Duodenal mucosa (tissue), 2 donors: ENCODE results near the gene RBBP7.

Source experiments
- H3K27ac ChIP-seq: one replicate; pipeline ENCODE4 v1.7.0; 2013; ENCODE audit warnings: low read depth, low read length
- H3K27me3 ChIP-seq, 2 donors: one replicate each; pipeline ENCODE4 v1.7.0; 2013; ENCODE audit warnings: low read length in 2 of 2, control low read depth in 1 of 2; ENCODE audit not compliant: insufficient read depth in 2 of 2, control insufficient read depth in 1 of 2
- H3K36me3 ChIP-seq, 2 donors: one replicate each; pipeline ENCODE4 v1.7.0; 2013; ENCODE audit warnings: low read length in 2 of 2, control low read depth in 1 of 2; ENCODE audit not compliant: insufficient read depth in 2 of 2, control insufficient read depth in 1 of 2
- H3K4me1 ChIP-seq, 2 donors: one replicate each; pipeline ENCODE4 v1.7.0; 2013; ENCODE audit warnings: low read length in 2 of 2, control low read depth in 1 of 2; ENCODE audit not compliant: insufficient read depth in 2 of 2, control insufficient read depth in 1 of 2
- H3K4me3 ChIP-seq, 2 donors: one replicate each; pipeline ENCODE4 v1.7.0; 2013; ENCODE audit warnings: low read length in 2 of 2, low read depth in 1 of 2
- H3K9ac ChIP-seq, 2 donors: one replicate each; pipeline ENCODE4 v1.7.0; 2013; ENCODE audit warnings: low read length in 2 of 2, low read depth in 1 of 2
- H3K9me3 ChIP-seq, 2 donors: one replicate each; pipeline ENCODE4 v1.7.0; 2013; ENCODE audit warnings: low read length in 2 of 2, control low read depth in 1 of 2; ENCODE audit not compliant: control insufficient read depth in 1 of 2

Gene RBBP7

DNA sequence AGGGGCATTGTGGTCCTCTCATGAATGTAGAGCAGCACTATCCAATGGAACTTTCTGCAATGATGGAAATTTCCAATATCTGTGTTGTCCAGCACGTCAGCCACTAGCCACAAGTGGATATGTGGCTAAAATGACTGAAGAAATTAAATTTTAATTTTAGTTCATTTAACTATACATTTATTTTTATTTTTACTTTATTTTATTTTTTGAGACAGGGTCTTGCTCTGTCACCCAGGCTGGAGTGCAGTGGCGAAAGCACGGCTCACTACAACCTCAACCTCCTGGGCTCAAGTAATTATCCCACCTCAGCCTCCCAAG, 13.3 kb upstream of the RBBP7 start:
- Histone ChIP-seq H3K9ac (peak overlapping the region; percentile 24 to 57), H3K4me1 (no peaks in the 10 kb centered on the region), H3K27ac (no peak overlapping the region), H3K27me3 (no peaks in the 10 kb centered on the region), H3K36me3 (no peaks in the 10 kb centered on the region), H3K9me3 (no peaks in the 10 kb centered on the region), H3K4me3 (no peak overlapping the region)

- no peaks in the 10 kb centered on the region for H3K9me3 ChIP-seq
- H3K36me3 ChIP-seq = no peaks in the 10 kb centered on the region
- H3K4me1 ChIP-seq = no peaks in the 10 kb centered on the region
- H3K9ac ChIP-seq = peak overlapping the region; percentile 24 to 57
- H3K27me3 ChIP-seq = no peaks in the 10 kb centered on the region
- peak overlapping the region; percentile 31 for H3K27ac ChIP-seq
- peak overlapping the region; percentile 50 to 71 for H3K4me3 ChIP-seq
These were observed 12.7 kb upstream of the RBBP7 start for GRCh38 chrX:16882702-16883486.

DNA sequence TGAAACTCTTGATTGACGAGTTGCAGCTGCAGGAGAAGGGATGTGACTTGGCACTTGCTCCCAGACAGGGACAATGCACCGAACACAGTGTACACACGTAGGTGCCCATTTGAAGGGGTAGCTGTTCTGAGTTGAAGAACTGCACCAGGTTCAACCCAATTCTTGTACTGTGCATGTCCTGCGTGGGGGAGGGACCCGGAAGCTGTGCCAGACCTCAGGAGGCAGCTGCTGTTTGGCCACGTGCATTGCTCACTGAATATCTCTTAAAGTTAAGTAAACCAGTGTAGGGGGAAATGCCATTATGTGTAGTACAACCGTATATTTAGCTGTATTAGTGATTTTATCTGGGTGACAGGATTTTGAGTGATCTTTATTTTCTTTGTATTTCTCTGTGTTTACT, 12.0 kb upstream of the RBBP7 start:
- Histone ChIP-seq H3K4me3 (peak overlapping the region; percentile 43 to 50), H3K36me3 (no peaks in the 10 kb centered on the region), H3K27me3 (no peaks in the 10 kb centered on the region), H3K9ac (peak overlapping the region in 1 of 2 donors; percentile 24), H3K4me1 (no peaks in the 10 kb centered on the region), H3K27ac (no peak overlapping the region), H3K9me3 (no peaks in the 10 kb centered on the region)

DNA sequence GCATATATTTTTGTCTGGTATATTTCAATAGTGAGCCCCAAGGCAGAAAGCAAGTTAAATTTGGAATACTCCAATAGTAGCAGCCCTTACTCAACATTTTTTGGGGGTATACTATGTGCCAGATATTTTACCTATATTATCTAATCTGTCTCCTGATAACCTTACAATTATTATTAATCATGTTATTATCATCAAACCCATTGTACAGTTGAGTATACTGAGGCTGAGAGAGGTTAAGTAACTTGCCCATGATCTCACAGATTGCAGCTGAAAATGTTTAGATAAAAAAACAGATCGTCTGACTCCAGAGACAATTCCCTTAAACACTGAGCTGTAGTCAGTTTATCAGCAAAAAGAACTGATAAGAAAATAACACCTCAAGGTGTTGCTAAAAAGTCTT, 6.5 kb upstream of the RBBP7 start:
- H3K36me3 ChIP-seq = no peaks in the 10 kb centered on the region
- H3K9me3 ChIP-seq = no peaks in the 10 kb centered on the region
- no peak overlapping the region for H3K9ac ChIP-seq
- H3K4me3 ChIP-seq = no peak overlapping the region
- no peak overlapping the region for H3K27ac ChIP-seq
- H3K27me3 ChIP-seq = no peaks in the 10 kb centered on the region
- peaks cover 0 to under 1% of the 10 kb centered on the region in 2 donors for H3K4me1 ChIP-seq

- H3K27me3 ChIP-seq = no peaks in the 10 kb centered on the region
- no peaks in the 10 kb centered on the region for H3K36me3 ChIP-seq
- H3K4me1 ChIP-seq = peaks cover 4 to 7% of the 10 kb centered on the region in 2 donors
- H3K4me3 ChIP-seq = no peak overlapping the region
- no peak overlapping the region for H3K27ac ChIP-seq
- no peaks in the 10 kb centered on the region for H3K9me3 ChIP-seq
- no peak overlapping the region for H3K9ac ChIP-seq
These were observed 4.4 kb upstream of the RBBP7 start for GRCh38 chrX:16874458-16875095.

DNA sequence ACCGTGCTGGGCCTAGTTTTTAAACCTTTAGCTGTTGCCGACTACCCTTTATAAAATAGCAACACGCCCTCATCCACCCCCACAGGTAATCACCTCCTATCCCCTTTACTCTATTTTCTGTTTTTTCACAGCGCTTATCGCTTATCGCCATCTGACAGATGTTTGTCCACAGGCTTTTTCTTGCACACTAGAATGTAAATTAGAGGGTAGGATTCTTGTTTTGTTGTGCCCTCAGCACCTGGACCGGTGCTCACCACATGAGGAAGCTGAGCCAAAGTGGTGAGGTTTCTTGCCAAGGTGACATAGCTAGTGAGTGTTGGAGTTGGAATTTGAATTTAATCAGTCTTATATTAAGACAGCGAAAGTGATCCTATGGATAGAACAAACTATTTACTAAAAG, 2.9 kb upstream of the RBBP7 start:
- peaks cover 0 to 3% of the 10 kb centered on the region in 2 donors for H3K36me3 ChIP-seq
- peaks cover 12 to 15% of the 10 kb centered on the region in 2 donors for H3K4me1 ChIP-seq
- no peak overlapping the region for H3K27ac ChIP-seq
- H3K9me3 ChIP-seq = no peaks in the 10 kb centered on the region
- no peak overlapping the region for H3K9ac ChIP-seq
- H3K27me3 ChIP-seq = no peaks in the 10 kb centered on the region
- no peak overlapping the region for H3K4me3 ChIP-seq

DNA sequence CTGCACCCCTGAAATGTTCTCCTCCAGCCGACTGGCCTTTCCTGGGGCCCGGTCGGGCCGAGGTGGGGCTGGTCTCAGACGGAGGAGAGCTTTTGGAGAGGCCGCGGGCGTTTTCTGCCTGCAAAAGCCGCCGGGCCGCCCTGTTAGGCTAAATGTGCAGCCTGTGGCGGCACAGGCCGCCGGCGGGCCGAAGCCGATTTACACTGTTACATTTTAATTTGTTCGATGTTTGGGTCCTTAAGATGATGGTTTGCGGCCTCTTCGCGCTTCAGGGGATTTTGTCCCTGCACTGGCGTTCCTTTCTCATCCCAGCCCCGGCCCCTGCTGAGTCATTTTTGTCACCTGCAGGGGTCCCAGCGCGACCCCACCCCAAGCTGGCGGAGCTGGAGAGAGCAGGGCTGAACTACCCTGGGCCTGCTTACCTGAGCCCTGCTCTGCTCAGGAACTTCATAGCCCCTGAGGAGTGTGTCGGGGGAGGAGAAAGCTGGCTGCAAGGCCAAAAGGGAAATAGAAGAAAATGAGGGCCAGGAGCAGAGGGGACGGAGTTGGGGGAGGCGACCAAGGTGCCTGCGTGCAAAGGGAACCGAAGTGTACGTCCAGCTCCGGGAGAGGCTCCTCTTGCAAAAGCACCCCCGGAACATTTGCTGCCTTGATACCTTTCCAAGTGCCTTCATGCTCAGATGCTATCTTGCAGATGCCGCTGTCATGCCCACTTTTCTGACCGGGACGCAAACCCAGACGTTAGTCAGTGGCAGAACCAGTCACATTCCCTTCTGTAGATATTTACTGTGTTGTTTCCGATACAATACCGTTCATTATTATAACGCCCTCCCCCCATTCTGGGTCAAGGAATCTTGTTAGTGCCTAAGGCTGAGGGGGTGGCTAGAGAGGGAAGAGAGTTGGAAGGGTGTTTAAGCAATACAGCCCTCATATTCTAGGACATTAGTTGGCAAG, 977 bp upstream of the RBBP7 start:
- H3K36me3 ChIP-seq = peaks cover 0 to 5% of the 10 kb centered on the region in 2 donors
- H3K27ac ChIP-seq = peak overlapping the region; percentile 42
- H3K27me3 ChIP-seq = no peaks in the 10 kb centered on the region
- peak overlapping the region; percentile 60 to 68 for H3K4me3 ChIP-seq
- no peaks in the 10 kb centered on the region for H3K9me3 ChIP-seq
- H3K4me1 ChIP-seq = peaks cover 13 to 19% of the 10 kb centered on the region in 2 donors
- H3K9ac ChIP-seq = peak overlapping the region; percentile 56 to 70

DNA sequence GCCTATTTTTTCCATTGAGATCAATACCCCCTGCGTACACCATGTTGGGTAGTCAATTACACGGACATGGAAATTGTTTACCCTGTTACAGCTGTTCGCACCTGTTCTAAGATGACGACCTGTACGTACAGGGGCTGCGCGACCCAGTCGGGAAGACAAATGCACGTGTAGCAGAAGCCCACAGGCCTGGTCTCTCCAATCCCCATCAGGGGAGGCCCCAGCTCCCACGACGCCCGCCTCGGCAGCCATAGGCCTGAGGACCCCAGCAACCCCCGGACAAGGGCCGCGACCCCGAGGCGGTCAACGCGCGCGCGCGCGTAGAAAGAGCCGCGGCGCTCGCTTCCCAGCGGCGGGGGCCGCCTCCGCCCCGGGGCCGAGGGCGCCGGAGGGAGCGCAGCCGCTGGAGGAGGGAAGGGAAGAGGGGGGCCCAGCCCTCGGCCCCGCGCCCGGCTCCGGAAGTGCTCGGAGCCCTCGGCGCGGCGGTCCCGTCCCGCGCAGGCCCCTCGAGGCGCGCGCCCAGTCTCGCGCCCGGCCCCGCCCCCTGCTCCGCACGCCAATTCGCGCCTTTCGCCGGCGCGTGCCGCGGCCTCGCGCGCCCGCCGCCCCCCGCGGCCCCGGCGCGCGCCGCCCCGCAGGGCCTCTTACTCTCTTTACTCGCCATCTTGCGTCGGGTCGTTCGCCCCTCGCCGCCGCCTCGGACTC, 618 bp downstream of the RBBP7 start:
- H3K9me3 ChIP-seq = no peaks in the 10 kb centered on the region
- peak overlapping the region; percentile 63 to 75 for H3K9ac ChIP-seq
- H3K27me3 ChIP-seq = no peaks in the 10 kb centered on the region
- peak overlapping the region; percentile 81 to 83 for H3K4me3 ChIP-seq
- peaks cover 0 to 5% of the 10 kb centered on the region in 2 donors for H3K36me3 ChIP-seq
- H3K4me1 ChIP-seq = peaks cover 13 to 19% of the 10 kb centered on the region in 2 donors
- peak overlapping the region; percentile 83 for H3K27ac ChIP-seq

GRCh38 chrX:16868920-16869319, 1.2 kb downstream of the RBBP7 start:
- H3K9ac ChIP-seq = peak overlapping the region; percentile 63 to 75
- peak overlapping the region; percentile 81 to 83 for H3K4me3 ChIP-seq
- H3K27me3 ChIP-seq = no peaks in the 10 kb centered on the region
- H3K27ac ChIP-seq = no peak overlapping the region
- peaks cover 0 to 5% of the 10 kb centered on the region in 2 donors for H3K36me3 ChIP-seq
- H3K9me3 ChIP-seq = no peaks in the 10 kb centered on the region
- H3K4me1 ChIP-seq = peaks cover 13 to 19% of the 10 kb centered on the region in 2 donors
